ENCODE results near the gene FAM222A. TPM values are rescaled to one million over a fixed set of nuclear protein-coding genes. Genes with fewer than 3 reads are reported as not detected.

FAM222A gene
- total and polyA plus RNA-seq, 2 of the 8 experiments (the other 6 are each of a cell fraction or from before 2014, with no cell fraction given) = 0.94 to 1.1 TPM

- CTCF ChIA-PET (ENCODE audit: partially characterized antibody) = no interaction called here
- FAIRE-seq = no peak
- Histone ChIP-seq H3K79me1 (ENCODE audit: low read depth, low read length) (no peaks in the 10 kb centered on the region), H2BK20ac (ENCODE audit: low read length) (no peak overlapping the region), H4K91ac (replicated peaks; ENCODE audit: insufficient read length, low read length) (no peak overlapping the region), H2BK5ac (ENCODE audit: low read depth, low read length) (no peak overlapping the region), H3K4me3 (ENCODE audit: extremely low read depth in 1 of 4, insufficient read depth in 2 of 4, low read depth in 3 of 4, low read length in 4 of 4) (no peak overlapping the region), H2AFZ (ENCODE audit: low read length) (no peak overlapping the region), H3K9me3 (ENCODE audit: insufficient read depth in 2 of 2, low read depth in 1 of 2, low read length in 1 of 2) (no peaks in the 10 kb centered on the region; a peak in 1 of 4 replicates), H3K23me2 (ENCODE audit: low read depth, low read length) (no peaks in the 10 kb centered on the region), H3K23ac (ENCODE audit: insufficient read length) (no peak overlapping the region), H3K4me1 (replicated peaks in 1 of 4; ENCODE audit: control insufficient read depth in 3 of 4, insufficient read depth in 4 of 4, low read length in 3 of 4) (peaks cover 0 to 8% (median 4%) of the 10 kb centered on the region in 4 experiments; a peak in 5 of 7 replicates), H3K36me3 (ENCODE audit: control insufficient read depth in 2 of 4, insufficient read depth in 4 of 4, low read length in 3 of 4) (no peaks in the 10 kb centered on the region), H3K79me2 (ENCODE audit: control insufficient read depth in 1 of 2, insufficient read depth in 2 of 2, low read length in 2 of 2) (no peaks in the 10 kb centered on the region), H3K9ac (replicated peaks in 1 of 4; ENCODE audit: extremely low read depth in 1 of 4, low read depth in 3 of 4, low read length in 3 of 4) (no peak overlapping the region), H3K4ac (replicated peaks; ENCODE audit: insufficient read length, low read depth, low read length) (no peak overlapping the region), H2BK120ac (replicated peaks; ENCODE audit: low read depth, low read length) (no peak overlapping the region), H4K8ac (ENCODE audit: extremely low read depth, insufficient read depth, low read length) (no peak overlapping the region), H3K56ac (replicated peaks; ENCODE audit: insufficient read length, low read depth, low read length) (no peak overlapping the region), H3K18ac (ENCODE audit: extremely low read depth, low read length) (no peak overlapping the region), H2BK15ac (ENCODE audit: low read length) (no peak overlapping the region), H2BK12ac (ENCODE audit: low read depth, low read length) (no peak overlapping the region), H4K20me1 (replicated peaks in 1 of 2; ENCODE audit: control insufficient read depth in 1 of 2, insufficient read depth in 2 of 2, low read length in 2 of 2) (peaks cover 0 to 3% of the 10 kb centered on the region in 2 experiments), H2AK5ac (ENCODE audit: low read depth, low read length) (no peak overlapping the region), H4K5ac (ENCODE audit: insufficient read length, low read depth, low read length) (no peak overlapping the region), H3K4me2 (ENCODE audit: insufficient read depth in 1 of 2, low read depth in 2 of 2, low read length in 2 of 2) (no peak overlapping the region), H3K27ac (ENCODE audit: low read depth, low read length) (no peak overlapping the region), H3K27me3 (replicated peaks in 1 of 4; ENCODE audit: control insufficient read depth in 3 of 4, extremely low read depth in 1 of 4, insufficient read depth in 3 of 4, low read length in 3 of 4) (peaks cover 0 to 7% (median under 1%) of the 10 kb centered on the region in 4 experiments; a peak in 3 of 7 replicates), H3K14ac (ENCODE audit: insufficient read length) (no peak overlapping the region)
- TF ChIP-seq POU5F1 (IDR thresholded peaks at IDR 0.05; ENCODE audit: low read depth, low read length) (no peak), SAP30 (IDR thresholded peaks at IDR 0.05; ENCODE audit: insufficient read depth, insufficient replicate concordance, low read length) (no peak)
- 84% methylated on average over 6 of the region's 6 CpGs; no CpG with 5 or more reads in 1 of the 2 experiments for whole genome bisulfite sequencing, 2 experiments (ENCODE audit: extremely low coverage in 1 of 2, insufficient coverage in 1 of 2, insufficient read length in 1 of 2, insufficient replicate concordance in 2 of 2, low coverage in 1 of 2, low lambda C conversion rate in 2 of 2, missing lambda C conversion rate in 1 of 2)
- POLR2A ChIA-PET (ENCODE audit: partially characterized antibody) = no interaction called here
- DNase-seq (ENCODE audit: low read depth in 1 of 2, low spot score in 2 of 2) = no peak
Measured at GRCh38 chr12:109675411-109675810, 38.2 kb upstream of the FAM222A start.
